WERI-Rb-1 (cell line): Measurements from ENCODE around the gene FBXO41.

Experiments
- DNase-seq: peaks from one replicate; pipeline ENCODE4 v3.0.0-alpha.2; 2020
- H3K27ac ChIP-seq: fragments of 250-450 bp; sonication (Bioruptor Pico); 2 replicates; pipeline ENCODE4 v1.5.1; 2020; ENCODE audit warnings: mild to moderate bottlenecking, moderate library complexity
- H3K27me3 ChIP-seq: fragments of 250-450 bp; sonication (Bioruptor Pico); 2 replicates; pipeline ENCODE4 v1.5.1; 2021; ENCODE audit warnings: mild to moderate bottlenecking, low read depth, moderate library complexity; ENCODE audit not compliant: insufficient read depth, severe bottlenecking
- H3K36me3 ChIP-seq: fragments of 250-450 bp; sonication (Bioruptor Pico); 2 replicates; pipeline ENCODE4 v1.5.1; 2020; ENCODE audit warnings: mild to moderate bottlenecking, moderate library complexity
- H3K4me3 ChIP-seq: 2 replicates; pipeline ENCODE4 v1.5.1; 2011; ENCODE audit warnings: low read depth, mild to moderate bottlenecking, control low read depth, low read length
- H3K9me3 ChIP-seq: fragments of 250-450 bp; sonication (Bioruptor Pico); 2 replicates; pipeline ENCODE4 v1.5.1; 2021; ENCODE audit warnings: mild to moderate bottlenecking, moderate library complexity; ENCODE audit not compliant: severe bottlenecking
- CTCF ChIP-seq: IDR thresholded peaks from 2 replicates; pipeline ENCODE4 v1.5.1; 2011; ENCODE audit warnings: low read depth, mild to moderate bottlenecking, control low read depth, inconsistent platforms, low read length

Gene FBXO41

GRCh38 chr2:73314441-73314840 lies 30.2 kb upstream of the FBXO41 start:
- Histone ChIP-seq H3K4me3 (no peak overlapping the region), H3K27ac (no peak overlapping the region), H3K36me3 (no peaks in the 10 kb centered on the region), H3K9me3 (no peaks in the 10 kb centered on the region), H3K27me3 (no peaks in the 10 kb centered on the region)
- no peak for TF ChIP-seq CTCF
- no peak for DNase-seq

DNA sequence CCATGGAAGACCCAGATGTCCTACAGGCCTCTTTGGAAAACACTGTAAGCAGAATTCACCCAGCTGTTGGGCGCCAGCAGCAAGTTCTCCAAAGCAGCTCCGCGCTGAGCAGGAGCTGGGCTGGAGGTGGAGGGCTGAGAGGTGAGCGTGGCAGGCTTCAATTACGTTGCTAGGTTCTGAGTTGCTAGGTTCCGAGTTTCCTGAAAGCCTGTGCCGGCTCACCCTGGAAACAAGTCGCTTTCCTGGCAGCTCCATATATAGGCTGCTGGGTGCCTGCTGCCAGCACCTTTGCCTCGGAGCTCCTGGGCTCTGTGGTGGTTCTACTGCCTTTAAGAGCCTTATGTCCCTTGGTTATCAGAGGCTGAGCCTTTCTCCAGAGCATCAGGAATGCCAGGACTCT lies 23.4 kb upstream of the FBXO41 start:
- DNase-seq = no peak
- no peak overlapping the region for H3K27ac ChIP-seq
- no peaks in the 10 kb centered on the region for H3K27me3 ChIP-seq
- H3K9me3 ChIP-seq = no peaks in the 10 kb centered on the region
- no peak for TF ChIP-seq CTCF
- H3K36me3 ChIP-seq = no peaks in the 10 kb centered on the region
- H3K4me3 ChIP-seq = no peak overlapping the region

GRCh38 chr2:73301636-73302035 lies 17.4 kb upstream of the FBXO41 start:
- Histone ChIP-seq H3K9me3 (no peaks in the 10 kb centered on the region), H3K36me3 (no peaks in the 10 kb centered on the region), H3K27me3 (no peaks in the 10 kb centered on the region), H3K4me3 (no peak overlapping the region), H3K27ac (no peak overlapping the region)
- DNase-seq = no peak
- no peak for TF ChIP-seq CTCF

GRCh38 chr2:73300926-73301325 lies 16.6 kb upstream of the FBXO41 start:
- Histone ChIP-seq H3K27ac (no peak overlapping the region), H3K9me3 (no peaks in the 10 kb centered on the region), H3K4me3 (no peak overlapping the region), H3K36me3 (no peaks in the 10 kb centered on the region), H3K27me3 (peaks cover 4% of the 10 kb centered on the region)
- TF ChIP-seq CTCF = no peak
- DNase-seq = no peak

DNA sequence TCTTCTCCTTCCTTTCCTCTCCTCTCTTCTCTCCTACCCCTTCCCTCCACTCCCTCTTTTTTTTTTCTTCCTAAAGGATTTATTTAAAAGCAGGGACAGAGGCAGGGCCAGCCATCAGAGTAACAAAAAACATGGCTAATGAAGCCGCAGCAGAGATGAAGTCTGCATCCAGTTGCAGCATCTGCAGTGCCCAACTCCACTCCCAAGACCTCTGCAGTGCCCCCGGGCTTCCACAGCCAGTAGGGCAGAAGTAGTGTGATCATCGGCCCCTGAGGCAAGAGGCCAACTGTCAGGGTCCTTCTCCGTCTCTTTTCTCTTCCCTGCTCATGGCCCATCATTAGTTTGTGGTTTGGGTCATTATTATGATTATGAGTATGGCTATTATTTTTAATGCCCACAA lies 13.3 kb upstream of the FBXO41 start:
- H3K4me3 ChIP-seq = no peak overlapping the region
- no peak for TF ChIP-seq CTCF
- H3K27ac ChIP-seq = no peak overlapping the region
- peaks cover 3% of the 10 kb centered on the region for H3K9me3 ChIP-seq
- no peak for DNase-seq
- H3K27me3 ChIP-seq = peaks cover 33% of the 10 kb centered on the region
- no peaks in the 10 kb centered on the region for H3K36me3 ChIP-seq

GRCh38 chr2:73297151-73297559 lies 12.9 kb upstream of the FBXO41 start:
- TF ChIP-seq CTCF = no peak
- peaks cover 37% of the 10 kb centered on the region for H3K27me3 ChIP-seq
- no peak for DNase-seq

More at GRCh38 chr2:73297151-73297559, 12.9 kb upstream of the FBXO41 start:
- H3K4me3 ChIP-seq = no peak overlapping the region
- H3K36me3 ChIP-seq = no peaks in the 10 kb centered on the region
- H3K27ac ChIP-seq = no peak overlapping the region
- peaks cover 3% of the 10 kb centered on the region for H3K9me3 ChIP-seq
